NT2/D1 (cell line): ENCODE measurements around the gene CPEB2.

ENCODE experiments used
- SUZ12 ChIP-seq: IDR thresholded peaks from 2 replicates; pipeline ENCODE4 v1.6.1; 2011; ENCODE audit not compliant: insufficient read length, insufficient read depth; ENCODE audit errors: extremely low read depth
- YY1 ChIP-seq: IDR thresholded peaks from 2 replicates; pipeline ENCODE4 v1.6.1; 2011; ENCODE audit not compliant: insufficient read length, insufficient read depth
- ZNF274 ChIP-seq: IDR thresholded peaks from 2 replicates; pipeline ENCODE4 v1.6.1; 2011; ENCODE audit warnings: mild to moderate bottlenecking, low read depth, low read length

DNA sequence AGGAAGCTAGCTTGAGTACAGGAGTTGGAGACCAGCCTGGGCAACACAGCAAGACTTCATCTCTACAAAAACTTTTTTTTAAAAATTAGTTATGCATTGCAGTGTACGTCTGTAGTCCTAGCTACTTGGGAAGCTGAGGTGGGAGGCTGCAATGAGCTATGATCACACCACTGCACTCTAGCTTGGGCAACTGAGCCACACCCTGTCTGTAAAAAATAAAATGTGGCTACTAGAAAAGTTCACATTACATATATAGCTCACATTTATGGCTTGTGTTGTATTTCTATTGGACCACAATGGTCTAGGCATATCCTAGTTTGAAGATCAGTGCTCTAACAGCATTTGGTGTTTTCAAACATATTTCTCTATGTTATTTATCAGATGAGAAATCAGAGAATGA is 11.8 kb upstream of the CPEB2 start:
- TF ChIP-seq YY1 (no peak), ZNF274 (no peak), SUZ12 (no peak)
